Stimulated activated CD4-positive, alpha-beta T cell treated with anti-CD3 and anti-CD28 coated beads, Interleukin-12 subunit alpha, Interleukin-12 subunit beta, amount 100 ng/mL, for 48 hours (primary cell): ENCODE data around the gene CYP4F2.
"Not testable (repeated sequence)": the region's sequence is repeated elsewhere in the genome, so short reads cannot be mapped to it uniquely, and the experiment has no call there.

Experiments
- DNase-seq, 3 donors: peaks; one replicate each; pipeline ENCODE4 v3.0.0-alpha.2; 2020; ENCODE audit warnings: low read depth in 2 of 3, low spot score in 1 of 3

The CYP4F2 gene, protein sequence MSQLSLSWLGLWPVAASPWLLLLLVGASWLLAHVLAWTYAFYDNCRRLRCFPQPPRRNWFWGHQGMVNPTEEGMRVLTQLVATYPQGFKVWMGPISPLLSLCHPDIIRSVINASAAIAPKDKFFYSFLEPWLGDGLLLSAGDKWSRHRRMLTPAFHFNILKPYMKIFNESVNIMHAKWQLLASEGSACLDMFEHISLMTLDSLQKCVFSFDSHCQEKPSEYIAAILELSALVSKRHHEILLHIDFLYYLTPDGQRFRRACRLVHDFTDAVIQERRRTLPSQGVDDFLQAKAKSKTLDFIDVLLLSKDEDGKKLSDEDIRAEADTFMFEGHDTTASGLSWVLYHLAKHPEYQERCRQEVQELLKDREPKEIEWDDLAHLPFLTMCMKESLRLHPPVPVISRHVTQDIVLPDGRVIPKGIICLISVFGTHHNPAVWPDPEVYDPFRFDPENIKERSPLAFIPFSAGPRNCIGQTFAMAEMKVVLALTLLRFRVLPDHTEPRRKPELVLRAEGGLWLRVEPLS

DNA sequence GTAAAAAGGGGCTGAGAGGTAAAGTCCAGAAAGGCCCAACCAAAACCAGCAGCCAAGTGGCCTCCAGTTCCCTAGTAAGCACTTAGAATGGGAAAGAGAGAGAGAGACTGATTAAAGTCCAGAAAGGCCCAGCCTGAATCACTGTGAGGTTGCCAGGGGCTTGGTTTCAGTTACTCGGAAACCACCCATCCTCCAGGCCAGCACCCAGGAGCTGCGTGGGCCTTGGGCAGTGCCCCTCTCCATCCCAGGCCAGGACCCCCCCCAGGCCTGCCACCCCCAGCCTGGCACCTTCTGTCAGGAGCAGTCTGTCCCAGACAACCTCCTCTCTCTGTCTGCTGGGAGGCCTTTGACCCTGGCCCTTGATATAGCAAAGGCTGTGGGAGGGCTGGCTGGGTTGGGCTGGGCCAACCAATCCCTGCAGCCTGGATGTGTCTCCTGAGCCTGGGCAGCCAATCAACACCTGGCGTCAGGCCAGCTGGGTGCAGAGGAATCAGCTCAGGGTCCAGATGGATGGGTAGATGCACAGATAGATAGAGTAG lies at the start of gene CYP4F2:
Gene CYP4F2 (minus strand): TSS at position 337 of the 539 bp plus-strand sequence. CDS start 463 bp downstream, outside the sequence.
- no peak for DNase-seq

DNA sequence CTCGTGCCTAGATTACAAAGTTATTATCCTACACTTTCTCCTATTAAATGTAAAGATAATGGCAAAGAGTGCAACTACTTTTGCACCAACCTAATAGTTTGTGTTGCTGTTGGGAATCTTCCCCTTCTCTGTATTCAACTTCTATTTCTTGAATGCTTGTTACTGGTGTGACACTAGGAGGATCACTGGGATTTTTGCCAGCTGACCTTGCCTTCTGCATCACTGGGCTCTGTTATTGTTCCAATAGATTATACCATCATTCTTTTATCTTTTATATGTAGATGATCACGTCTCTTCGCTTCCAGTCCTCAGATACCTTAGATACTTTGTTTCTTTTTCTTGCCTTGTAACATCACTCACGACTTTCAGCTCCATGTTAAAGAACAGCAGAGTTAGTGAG lies 47.4 kb upstream of the CYP4F2 start:
- no peak for DNase-seq

DNA sequence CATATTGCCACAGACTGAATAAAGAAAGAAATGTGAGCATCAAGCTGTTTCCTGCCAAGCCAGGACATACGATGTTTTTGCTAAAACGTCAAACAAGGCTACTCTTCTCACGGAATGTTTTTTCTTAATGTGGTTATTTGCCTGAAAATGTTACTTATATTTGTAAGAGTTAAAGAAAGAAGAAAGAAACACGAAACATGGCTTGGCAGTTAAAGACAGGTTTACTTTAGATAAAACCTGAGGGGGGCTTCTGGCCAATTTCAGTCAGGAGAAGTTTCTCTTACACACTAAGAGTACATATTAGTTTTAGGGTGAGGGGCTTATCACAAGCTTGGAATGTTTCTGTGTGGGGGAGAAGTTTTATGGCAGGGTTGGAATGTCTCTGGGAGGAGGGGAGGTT lies 46.5 kb upstream of the CYP4F2 start:
- no peak for DNase-seq

DNA sequence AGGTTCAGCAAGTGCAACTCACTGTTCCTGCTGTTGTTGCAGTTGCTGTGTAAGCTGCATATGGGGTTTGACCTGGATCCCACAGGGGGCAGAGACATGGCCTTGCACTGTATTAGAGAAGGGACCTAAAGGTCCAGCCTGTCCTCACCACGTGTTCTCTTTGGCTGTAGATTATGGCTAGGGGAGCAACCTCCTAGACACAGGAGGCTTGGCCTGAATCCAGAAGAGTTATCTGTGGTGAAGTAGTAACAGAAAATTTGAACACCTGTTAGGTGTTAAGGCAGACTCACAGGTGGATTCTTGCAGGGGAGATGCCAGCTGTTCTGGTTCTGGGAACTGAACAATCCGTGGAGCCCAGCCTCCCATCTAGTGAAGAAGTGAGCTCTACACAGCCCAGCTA lies 39.9 kb upstream of the CYP4F2 start:
- no peak for DNase-seq

DNA sequence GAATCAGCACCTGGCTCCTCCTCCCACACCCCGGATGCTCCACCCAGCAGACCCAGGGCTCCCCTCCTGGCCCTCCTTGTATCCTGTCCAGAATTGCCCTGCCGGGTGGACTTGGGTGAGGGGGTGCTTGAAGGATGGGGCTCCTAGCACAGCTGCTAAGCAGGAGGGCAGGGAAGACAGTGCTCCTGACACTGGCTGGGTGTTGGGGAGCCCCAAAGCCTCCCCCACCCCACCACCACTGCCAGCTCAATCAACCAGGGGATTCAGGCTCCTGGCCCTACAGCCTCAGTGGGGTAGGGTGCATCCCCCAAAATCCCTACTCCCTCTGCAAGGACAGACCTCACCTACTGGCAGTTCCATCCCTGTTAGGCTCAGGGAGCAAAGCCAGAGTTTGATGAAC lies 39.1 kb upstream of the CYP4F2 start:
- DNase-seq = no peak

DNA sequence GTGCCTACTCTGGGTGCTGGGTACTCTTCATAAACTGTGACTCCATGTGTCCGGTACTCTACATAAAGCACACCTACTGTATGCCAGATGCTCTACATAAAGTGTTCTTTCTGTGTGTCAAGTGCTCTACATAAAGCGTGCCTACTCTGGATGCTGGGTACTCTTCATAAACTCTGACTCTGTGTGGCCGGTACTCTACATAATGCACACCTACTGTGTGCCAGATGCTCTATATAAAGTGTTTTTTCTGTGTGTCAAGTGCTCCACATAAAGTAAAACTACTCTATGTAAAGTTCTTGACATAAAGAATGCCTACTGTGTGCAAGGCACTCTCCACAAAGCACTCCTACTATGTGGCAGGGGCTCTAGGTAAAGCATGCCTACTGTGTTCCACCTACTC lies 38.3 kb upstream of the CYP4F2 start:
- no peak for DNase-seq

DNA sequence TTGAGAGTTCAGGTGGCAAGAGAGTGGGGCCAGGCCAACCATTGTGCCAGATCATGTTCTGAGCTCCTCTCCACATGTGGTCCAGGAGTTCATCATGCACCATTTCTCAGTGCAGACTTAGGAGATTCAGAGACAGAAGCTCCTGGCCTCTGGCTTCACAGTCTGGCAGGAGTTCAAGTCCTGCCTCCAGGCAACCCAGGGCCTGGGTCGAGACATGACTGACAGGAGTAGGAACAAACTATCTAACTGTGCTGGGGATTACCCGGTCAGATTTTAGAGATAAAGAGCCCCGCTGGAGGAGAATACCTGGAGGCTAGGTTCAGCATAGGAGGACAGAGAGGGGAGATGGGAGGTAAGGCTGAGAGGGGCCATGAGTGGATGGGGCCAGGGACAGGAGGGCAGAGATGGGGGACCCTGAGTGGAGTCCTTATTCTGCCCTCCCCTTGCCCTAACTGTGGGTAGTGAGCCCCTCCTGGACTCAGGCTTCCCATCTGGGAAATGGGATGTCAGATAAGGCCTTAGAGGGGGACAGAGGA lies 37.4 kb upstream of the CYP4F2 start:
- DNase-seq = no peak

DNA sequence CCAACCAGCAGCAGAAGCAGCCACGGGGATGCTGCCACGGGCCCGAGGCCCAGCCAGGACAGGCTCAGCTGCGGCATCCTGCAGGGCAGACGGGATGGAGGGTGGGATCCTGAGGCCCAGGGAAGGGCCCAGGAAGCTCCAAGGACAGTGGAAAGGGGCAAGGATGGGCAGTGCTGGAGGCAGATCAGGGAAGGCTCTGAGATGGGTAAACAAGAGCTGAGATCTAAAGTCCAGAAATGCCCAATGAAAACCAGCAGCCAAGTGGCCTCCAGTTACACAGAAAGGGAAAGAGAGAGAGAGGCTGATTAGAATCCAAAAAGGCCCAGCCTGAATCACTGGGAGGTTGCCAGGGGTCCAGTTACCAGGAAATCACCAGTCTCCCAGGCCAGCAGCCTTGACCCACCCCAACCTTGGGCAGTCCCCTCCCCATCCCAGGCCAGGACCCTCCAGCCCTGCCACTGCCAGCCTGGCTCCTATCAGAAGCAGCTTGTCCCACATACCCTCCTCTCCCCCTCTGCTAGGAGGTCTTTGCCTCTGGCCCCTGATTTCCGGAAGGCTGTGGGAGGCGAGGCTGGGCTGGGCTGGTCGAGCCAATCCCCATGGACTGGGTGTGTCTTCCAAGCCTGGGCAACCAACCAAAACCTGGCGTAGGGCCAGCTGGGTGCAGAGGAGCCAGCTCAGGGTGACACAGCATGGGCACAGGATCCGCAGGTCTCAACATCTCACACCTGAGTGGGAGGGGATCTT lies 36.6 kb upstream of the CYP4F2 start, which contains the start of gene CYP4F11:
Gene CYP4F11 (minus strand): TSS at position 198 of the 747 bp plus-strand sequence. CDS start 121 bp downstream, at position 77.
- no peak for DNase-seq

DNA sequence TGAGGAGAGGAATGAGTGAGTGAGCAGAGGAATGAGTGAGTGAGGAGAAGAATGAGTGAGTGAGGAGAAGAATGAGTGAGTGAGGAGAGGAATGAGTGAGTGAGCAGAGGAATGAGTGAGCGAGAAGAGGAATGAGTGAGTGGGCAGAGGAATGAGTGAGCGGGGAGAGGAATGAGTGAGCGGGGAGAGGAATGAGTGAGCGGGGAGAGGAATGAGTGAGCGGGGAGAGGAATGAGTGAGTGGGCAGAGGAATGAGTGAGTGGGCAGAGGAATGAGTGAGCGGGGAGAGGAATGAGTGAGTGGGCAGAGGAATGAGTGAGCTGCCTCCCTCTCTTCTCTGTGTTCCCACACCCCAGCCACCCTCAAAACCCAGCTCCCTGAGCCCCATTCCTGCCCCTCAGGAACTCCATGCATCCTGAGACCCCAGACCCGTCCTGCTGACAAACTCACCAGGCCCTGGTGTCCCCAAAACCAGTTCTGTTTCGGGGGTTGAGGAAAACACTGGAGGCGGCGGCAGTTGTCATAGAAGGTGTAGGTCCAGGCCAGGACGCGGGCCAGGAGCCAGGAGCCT lies 36.0 kb upstream of the CYP4F2 start:
- DNase-seq = peak in 2 of 3 donors; percentile 8 to 37

DNA sequence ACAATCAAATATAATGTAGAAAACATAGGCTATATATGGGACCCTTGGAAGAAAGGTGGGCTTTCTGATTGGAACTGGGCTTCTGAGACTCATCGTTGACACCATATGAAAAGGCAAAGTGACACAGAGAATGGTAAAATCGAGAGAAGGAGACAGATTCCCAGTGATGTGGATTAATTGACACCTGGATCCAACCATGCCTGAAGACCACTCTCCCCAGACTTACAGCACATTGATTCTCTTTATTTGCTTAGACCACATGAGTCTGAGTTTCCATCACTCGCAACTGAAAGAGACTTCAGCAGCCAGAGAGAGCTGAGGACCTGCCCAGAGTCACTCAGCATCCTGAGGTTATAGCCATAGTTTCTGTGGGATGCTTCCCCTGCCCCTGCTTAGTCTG lies 30.4 kb upstream of the CYP4F2 start:
- DNase-seq = no peak

DNA sequence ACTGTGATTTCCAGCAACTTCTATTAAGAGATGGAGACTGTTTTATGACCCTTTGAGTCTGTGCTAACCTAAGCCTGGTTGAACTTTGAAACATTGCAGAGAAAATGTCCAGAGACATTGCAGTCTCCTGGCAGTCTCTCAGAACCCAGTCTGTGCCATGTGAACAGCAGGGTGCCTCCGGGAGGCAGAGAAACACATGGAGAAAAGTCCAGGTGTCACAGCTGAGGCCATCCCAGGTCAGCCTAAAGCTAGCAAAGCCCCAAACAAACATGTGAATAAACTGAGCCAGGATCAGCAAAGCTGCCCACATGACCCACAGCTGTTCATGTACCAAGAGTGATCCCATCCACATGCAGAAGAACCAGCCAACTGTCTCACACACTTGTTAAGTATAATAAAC lies 28.6 kb upstream of the CYP4F2 start:
- DNase-seq = no peak

DNA sequence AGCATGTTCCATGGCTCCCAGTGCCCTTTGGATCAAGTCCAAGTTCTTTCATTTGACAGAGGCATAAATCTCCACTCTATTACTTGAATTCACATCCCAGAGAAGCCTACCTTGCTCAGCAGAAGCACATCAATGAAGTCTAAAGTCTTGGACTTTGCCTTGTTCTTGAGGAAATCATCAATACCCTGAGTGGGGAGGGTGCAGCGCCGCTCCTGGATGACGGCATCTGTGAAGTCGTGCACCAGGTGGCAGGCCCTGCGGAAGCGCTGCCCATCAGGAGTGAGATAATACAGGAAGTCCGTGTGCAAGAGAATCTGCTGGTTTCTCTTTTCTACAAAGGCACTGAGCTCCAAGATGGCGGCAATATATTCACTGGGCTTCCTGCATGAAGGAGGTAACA lies 25.8 kb upstream of the CYP4F2 start:
- DNase-seq = no peak

DNA sequence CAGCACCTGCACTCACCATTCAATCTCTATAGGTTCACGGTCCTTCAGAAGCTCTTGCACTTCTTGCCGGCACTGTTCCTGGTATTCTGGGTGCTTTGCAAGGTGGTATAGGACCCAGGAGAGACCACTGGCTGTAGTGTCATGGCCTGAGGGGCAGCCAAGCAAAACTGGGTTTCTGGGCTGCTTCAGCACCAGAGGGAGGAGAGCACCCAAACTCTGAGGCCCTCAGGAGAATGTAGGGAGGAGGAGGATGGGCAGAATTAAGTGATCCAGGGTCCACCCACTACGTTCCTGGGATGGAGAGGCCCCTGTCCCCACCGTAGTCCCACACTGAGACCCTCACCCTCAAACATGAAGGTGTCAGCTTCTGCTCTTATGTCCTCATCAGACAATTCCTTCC lies 24.1 kb upstream of the CYP4F2 start:
- DNase-seq = no peak

DNA sequence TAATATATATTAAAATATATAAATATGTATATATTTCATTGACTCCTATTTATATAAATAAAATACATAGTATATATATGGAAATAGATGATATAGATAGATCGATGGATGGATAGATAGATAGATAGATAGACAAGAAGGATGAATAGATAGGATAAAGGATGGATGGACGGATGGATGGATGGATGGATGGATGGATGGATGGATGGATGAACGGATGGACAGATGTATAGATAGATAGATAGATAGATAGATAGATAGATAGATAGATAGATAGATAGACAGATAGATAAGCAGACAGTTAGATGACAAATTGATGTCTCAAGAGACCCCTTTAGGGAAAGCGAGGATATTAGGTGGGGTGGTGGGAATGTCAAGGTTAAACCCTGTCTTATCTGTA lies 21.4 kb upstream of the CYP4F2 start:
- no peak for DNase-seq

DNA sequence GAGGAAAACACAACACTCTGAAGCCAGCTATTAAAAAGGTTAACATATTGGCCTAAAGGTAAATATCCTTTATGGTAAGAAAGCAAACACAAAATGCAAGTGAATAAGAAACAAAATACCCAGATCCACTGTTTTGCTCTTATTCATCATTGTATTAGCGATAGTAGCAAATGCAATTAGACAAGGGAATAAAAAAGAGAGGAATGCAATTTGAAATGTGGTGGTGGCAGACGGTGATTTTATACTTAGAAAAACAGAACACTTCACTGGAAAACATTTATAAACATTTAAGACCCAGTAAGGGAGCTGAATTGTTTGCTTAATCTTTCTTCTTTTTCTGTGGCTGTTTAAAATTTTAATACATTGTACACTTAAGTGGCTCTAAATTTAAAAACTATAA lies 17.2 kb upstream of the CYP4F2 start:
- DNase-seq = no peak

DNA sequence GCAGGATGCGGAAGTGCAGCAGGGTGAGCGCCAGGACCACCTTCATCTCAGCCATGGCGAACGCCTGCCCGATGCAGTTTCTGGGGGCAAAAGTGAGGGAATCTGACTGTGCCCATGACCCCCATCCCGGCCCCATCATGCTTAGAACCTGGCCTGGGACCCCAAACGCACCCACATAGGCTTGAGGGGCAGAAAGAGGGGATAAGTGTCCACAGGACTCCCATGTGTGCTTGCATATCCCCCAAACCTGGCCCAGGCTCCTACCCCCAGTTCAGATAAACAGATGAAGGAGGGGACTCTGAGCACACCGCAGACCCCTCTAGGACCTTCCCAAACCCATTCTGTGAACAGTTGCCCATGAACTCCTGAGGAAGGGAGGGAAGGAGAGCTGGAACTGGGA lies 16.0 kb upstream of the CYP4F2 start:
- DNase-seq = no peak

DNA sequence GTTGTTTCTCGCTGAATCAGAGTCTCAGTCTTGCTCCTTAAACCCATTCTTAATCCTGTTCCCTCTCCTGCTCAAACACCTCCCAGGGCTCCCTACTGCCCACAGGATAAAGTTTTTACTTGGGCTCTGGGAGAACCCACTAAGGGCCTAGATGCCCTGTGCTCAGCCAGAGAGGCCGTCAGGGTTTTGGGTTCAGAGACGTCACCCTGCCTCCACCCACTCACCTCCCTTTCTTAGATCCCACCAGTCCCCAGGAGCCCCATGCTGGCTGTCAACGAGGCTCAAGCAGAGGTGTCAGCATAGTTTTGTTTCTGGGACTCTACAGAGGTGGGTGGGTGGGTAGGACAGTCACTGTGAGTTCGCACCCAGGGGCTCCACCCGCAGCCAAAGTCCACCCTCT lies 15.5 kb upstream of the CYP4F2 start:
- no peak for DNase-seq

DNA sequence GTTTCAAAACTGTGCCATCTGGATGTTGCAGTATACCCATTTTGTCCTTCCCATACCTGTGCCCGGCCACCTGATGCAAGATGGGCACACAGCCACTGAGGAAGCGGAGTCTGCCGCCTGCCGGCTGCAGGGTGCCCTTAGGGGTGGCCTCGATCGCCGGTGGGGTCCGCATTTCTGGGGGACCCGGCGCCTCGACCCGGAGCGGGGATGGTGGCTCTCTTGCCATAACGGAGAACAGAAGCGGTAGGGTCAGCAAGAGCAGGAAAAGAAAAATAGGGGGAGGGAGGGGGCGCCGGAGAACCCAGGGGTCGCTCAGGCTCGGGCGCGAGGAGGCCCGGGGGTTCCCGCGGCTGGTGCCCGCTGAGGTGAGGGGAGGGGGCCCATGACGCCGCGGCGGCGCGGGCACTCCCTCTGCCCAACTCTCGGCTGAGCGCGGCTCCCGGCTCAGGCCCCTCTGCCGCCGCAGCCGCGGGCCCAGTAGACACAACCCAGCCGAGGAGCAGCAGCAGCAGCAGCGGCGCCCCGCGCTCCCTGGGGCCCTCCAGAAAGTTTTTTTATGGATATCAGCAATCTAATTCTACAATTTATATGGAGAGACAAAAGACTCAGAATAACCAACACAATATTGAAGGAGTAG lies 13.8 kb upstream of the CYP4F2 start:
- DNase-seq = no peak

DNA sequence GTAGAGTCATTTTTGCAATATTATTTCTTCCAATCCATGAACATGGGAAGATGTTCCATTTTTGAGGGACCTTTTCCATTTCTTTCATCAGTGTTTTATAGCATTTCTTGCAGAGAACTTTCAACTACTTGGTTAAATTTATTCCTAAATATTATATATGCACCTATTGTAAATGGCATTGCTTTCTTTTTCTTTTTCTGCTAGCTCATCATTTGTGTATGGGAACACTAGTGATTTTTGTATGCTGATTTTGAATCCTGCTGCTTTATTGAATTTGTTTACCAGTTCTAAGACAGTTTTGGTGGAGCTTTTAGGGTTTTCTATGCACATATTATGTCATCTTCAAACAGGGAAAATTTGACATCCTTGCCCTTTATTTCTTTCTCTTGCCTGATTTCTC lies 7.2 kb upstream of the CYP4F2 start:
- DNase-seq = no peak

DNA sequence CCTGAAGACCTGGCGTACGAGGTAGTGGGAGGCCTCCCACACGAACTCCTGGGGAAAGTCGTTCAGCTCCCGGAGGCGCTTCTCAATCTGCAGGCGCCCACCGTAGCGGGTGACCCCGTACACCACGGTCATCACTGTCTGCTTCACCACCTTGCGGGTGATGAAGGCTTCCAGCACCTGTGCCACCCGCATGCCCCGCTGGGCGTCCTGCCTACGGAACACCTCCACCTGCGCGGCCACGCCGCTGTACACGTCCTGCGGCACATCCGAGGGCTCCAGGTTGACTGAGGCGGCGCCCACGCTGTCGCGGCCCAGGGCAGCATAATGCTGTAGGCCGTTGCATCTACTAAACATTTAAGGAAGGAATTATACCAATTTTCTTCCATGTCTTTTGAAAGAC lies 5.0 kb upstream of the CYP4F2 start:
- not testable (repeated sequence) for DNase-seq

DNA sequence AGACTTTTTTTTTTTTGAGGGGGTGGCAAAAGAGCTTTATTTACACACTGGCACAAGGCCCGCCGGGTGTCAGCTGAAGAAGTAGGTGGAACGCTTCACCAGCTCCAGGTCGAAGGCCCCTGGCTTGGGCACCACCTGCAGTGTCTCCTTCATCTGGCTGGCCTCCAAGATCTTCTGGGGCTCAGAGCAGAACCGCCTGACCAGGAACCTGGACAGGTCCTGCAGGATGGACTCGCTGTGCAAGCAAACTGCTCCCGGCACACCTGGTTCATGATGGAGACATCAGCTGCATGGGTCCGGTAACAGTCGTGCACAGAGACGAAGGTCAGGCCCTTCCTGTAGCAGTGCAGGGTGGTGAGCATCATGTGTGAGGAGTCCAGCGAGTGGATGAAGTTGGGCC lies 4.4 kb upstream of the CYP4F2 start:
- no peak for DNase-seq
